OCI-LY3 (cell line): Measurements from ENCODE around the gene NEXMIF.
"Not testable (repeated sequence)": the region's sequence is repeated elsewhere in the genome, so short reads cannot be mapped to it uniquely, and the experiment has no call there.

Experiments
- H2AFZ ChIP-seq: fragments of 200-600, 300-600 bp; shearing (Covaris generic); 2 replicates; pipeline ENCODE4 v1.6.0; 2014; ENCODE audit warnings: antibody characterized with exemption, low read depth, low read length
- H3K27ac ChIP-seq: fragments of 200-600, 300-600 bp; sonication (generic); 2 replicates; pipeline ENCODE4 v1.5.1; 2014; ENCODE audit warnings: mild to moderate bottlenecking, low read length, moderate library complexity, mixed read lengths
- H3K27me3 ChIP-seq: fragments of 200-600, 300-600 bp; sonication (generic); 2 replicates; pipeline ENCODE4 v1.6.1; 2014; ENCODE audit warnings: low read depth, low read length, mixed read lengths
- H3K36me3 ChIP-seq: fragments of 200-600, 300-600 bp; sonication (generic); replicated peaks from 2 replicates; pipeline ENCODE3; 2014; ENCODE audit warnings: low read depth, low read length, mixed read lengths
- H3K4me1 ChIP-seq: fragments of 300-600, 200-600 bp; sonication (generic); 2 replicates; pipeline ENCODE4 v1.6.1; 2014; ENCODE audit warnings: low read length, mixed read lengths
- H3K4me2 ChIP-seq: fragments of 200-600, 300-600 bp; sonication (generic); 2 replicates; pipeline ENCODE4 v1.6.1; 2014; ENCODE audit warnings: low read length, mixed read lengths
- H3K4me3 ChIP-seq: fragments of 300-600, 200-600 bp; sonication (generic); 2 replicates; pipeline ENCODE4 v1.5.1; 2014; ENCODE audit warnings: antibody characterized with exemption, mild to moderate bottlenecking, low read length, moderate library complexity
- H3K79me2 ChIP-seq: fragments of 300-600, 200-600 bp; shearing (Covaris generic); 2 replicates; pipeline ENCODE4 v1.6.1; 2014; ENCODE audit warnings: mild to moderate bottlenecking, low read length, mixed read lengths
- H3K9ac ChIP-seq: fragments of 300-600, 200-600 bp; shearing (Covaris generic); 2 replicates; pipeline ENCODE4 v1.6.0; 2014; ENCODE audit warnings: mild to moderate bottlenecking, low read length, moderate library complexity
- H3K9me3 ChIP-seq: fragments of 200-600, 300-600 bp; shearing (Covaris generic); 2 replicates; pipeline ENCODE4 v1.6.1; 2014; ENCODE audit warnings: low read length, mixed read lengths; ENCODE audit not compliant: insufficient read depth
- H4K20me1 ChIP-seq: fragments of 200-600, 300-600 bp; sonication (generic); 2 replicates; pipeline ENCODE4 v1.6.1; 2016; ENCODE audit warnings: low read length, mixed read lengths; ENCODE audit not compliant: insufficient read depth
- EZH2phosphoT487 ChIP-seq: fragments of 200-600 bp; shearing (Covaris generic); IDR thresholded peaks from 2 replicates; pipeline ENCODE4 v1.6.1; 2018; ENCODE audit warnings: antibody characterized with exemption, mixed run types, low read depth
- TF ChIP-seq, protein P1 (sequence below): fragments of 200-600, 300-600 bp; sonication (generic); IDR thresholded peaks from 2 replicates; pipeline ENCODE4 v1.5.1; 2014; ENCODE audit warnings: antibody characterized with exemption, low read length, low read depth

Gene NEXMIF

GRCh38 chrX:74925225-74926088 is at the start of gene NEXMIF:
Gene NEXMIF (minus strand): TSS chrX:74925452.
- Histone ChIP-seq H2AFZ (no peak within 1 kb of the TSS), H4K20me1 (no peaks in the 10 kb centered on the region), H3K4me1 (peaks cover 34% of the 10 kb centered on the region), H3K4me2 (no peak within 1 kb of the TSS), H3K36me3 (no peaks in the 10 kb centered on the region), H3K4me3 (no peak within 1 kb of the TSS), H3K9ac (no peak within 1 kb of the TSS), H3K27ac (no peak within 1 kb of the TSS), H3K9me3 (no peaks in the 10 kb centered on the region), H3K79me2 (no peaks in the 10 kb centered on the region), H3K27me3 (no peaks in the 10 kb centered on the region)
- TF ChIP-seq EZH2phosphoT487: no peak
- TF ChIP-seq, protein P1, sequence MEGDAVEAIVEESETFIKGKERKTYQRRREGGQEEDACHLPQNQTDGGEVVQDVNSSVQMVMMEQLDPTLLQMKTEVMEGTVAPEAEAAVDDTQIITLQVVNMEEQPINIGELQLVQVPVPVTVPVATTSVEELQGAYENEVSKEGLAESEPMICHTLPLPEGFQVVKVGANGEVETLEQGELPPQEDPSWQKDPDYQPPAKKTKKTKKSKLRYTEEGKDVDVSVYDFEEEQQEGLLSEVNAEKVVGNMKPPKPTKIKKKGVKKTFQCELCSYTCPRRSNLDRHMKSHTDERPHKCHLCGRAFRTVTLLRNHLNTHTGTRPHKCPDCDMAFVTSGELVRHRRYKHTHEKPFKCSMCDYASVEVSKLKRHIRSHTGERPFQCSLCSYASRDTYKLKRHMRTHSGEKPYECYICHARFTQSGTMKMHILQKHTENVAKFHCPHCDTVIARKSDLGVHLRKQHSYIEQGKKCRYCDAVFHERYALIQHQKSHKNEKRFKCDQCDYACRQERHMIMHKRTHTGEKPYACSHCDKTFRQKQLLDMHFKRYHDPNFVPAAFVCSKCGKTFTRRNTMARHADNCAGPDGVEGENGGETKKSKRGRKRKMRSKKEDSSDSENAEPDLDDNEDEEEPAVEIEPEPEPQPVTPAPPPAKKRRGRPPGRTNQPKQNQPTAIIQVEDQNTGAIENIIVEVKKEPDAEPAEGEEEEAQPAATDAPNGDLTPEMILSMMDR: no peak

- not testable (repeated sequence) for H3K4me3 ChIP-seq, H3K9me3 ChIP-seq, H3K27me3 ChIP-seq, H3K79me2 ChIP-seq, H4K20me1 ChIP-seq, H3K9ac ChIP-seq, H3K27ac ChIP-seq, H2AFZ ChIP-seq, H3K36me3 ChIP-seq, H3K4me2 ChIP-seq, H3K4me1 ChIP-seq
These were observed 36.7 kb upstream of the NEXMIF start for GRCh38 chrX:74961962-74962361.

GRCh38 chrX:74949717-74950116 is 24.5 kb upstream of the NEXMIF start:
- H3K36me3 ChIP-seq: no peaks in the 10 kb centered on the region
- H4K20me1 ChIP-seq: no peaks in the 10 kb centered on the region

DNA sequence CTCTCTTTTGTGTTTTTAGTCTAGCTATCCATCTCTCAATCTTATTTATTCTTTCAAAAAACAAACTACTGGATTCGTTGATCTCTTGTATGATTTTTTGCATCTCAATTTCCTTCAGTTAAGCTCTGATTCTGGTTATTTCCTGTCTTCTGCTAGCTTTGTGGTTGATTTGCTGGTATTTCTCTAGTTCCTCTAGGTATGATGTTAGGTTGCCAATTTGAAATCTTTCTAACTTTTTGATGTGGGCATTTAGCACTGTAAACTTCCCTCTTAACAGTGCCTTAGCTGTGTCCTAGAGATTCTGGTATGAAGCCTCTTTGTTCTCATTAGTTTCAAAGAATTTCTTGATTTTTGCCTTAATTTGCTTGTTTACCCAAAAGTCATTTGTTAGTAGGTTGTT is 15.2 kb upstream of the NEXMIF start:
- Histone ChIP-seq H3K27ac (no peak overlapping the region), H3K79me2 (no peaks in the 10 kb centered on the region), H3K4me1 (no peaks in the 10 kb centered on the region), H3K4me2 (no peak overlapping the region), H3K9me3 (no peaks in the 10 kb centered on the region), H2AFZ (no peak overlapping the region), H3K36me3 (no peaks in the 10 kb centered on the region), H3K4me3 (no peak overlapping the region), H3K27me3 (no peaks in the 10 kb centered on the region), H4K20me1 (no peaks in the 10 kb centered on the region), H3K9ac (no peak overlapping the region)
- TF ChIP-seq EZH2phosphoT487: no peak
- TF ChIP-seq, protein P1: no peak

More at GRCh38 chrX:74949717-74950116, 24.5 kb upstream of the NEXMIF start:
- H3K27me3 ChIP-seq: no peaks in the 10 kb centered on the region
- no peak overlapping the region for H3K4me3 ChIP-seq
- no peaks in the 10 kb centered on the region for H3K4me1 ChIP-seq
- H3K9ac ChIP-seq: no peak overlapping the region
- H3K4me2 ChIP-seq: no peak overlapping the region
- H3K79me2 ChIP-seq: no peaks in the 10 kb centered on the region
- no peaks in the 10 kb centered on the region for H3K9me3 ChIP-seq
- TF ChIP-seq EZH2phosphoT487: no peak
- TF ChIP-seq, protein P1: no peak
- no peak overlapping the region for H3K27ac ChIP-seq
- no peak overlapping the region for H2AFZ ChIP-seq
